Measurements from ENCODE around the gene TENM4.

- no peak for TF ChIP-seq CTCF (IDR thresholded peaks at IDR 0.05; ENCODE audit: low read depth, low read length, missing input control)
- no peak for TF ChIP-seq ZBTB33 (IDR thresholded peaks at IDR 0.05)
- no peak for TF ChIP-seq SP1 (IDR thresholded peaks at IDR 0.05)
Observed at GRCh38 chr11:78823588-78823987, 617.2 kb downstream of the TENM4 start.
